ENCODE data around the gene VDAC2.

Gene VDAC2

GRCh38 chr10:75207857-75208144 lies 2.8 kb upstream of the VDAC2 start:
- no peak overlapping the region for H3K4me3 ChIP-seq (replicated peaks in 1 of 2; ENCODE audit: low read depth in 2 of 2, low read length in 2 of 2)
- TF ChIP-seq, protein P1, sequence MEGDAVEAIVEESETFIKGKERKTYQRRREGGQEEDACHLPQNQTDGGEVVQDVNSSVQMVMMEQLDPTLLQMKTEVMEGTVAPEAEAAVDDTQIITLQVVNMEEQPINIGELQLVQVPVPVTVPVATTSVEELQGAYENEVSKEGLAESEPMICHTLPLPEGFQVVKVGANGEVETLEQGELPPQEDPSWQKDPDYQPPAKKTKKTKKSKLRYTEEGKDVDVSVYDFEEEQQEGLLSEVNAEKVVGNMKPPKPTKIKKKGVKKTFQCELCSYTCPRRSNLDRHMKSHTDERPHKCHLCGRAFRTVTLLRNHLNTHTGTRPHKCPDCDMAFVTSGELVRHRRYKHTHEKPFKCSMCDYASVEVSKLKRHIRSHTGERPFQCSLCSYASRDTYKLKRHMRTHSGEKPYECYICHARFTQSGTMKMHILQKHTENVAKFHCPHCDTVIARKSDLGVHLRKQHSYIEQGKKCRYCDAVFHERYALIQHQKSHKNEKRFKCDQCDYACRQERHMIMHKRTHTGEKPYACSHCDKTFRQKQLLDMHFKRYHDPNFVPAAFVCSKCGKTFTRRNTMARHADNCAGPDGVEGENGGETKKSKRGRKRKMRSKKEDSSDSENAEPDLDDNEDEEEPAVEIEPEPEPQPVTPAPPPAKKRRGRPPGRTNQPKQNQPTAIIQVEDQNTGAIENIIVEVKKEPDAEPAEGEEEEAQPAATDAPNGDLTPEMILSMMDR (IDR thresholded peaks at IDR 0.05; ENCODE audit: low read depth, low read length): no peak
- no peak for DNase-seq (ENCODE audit: low read depth in 2 of 2)

DNA sequence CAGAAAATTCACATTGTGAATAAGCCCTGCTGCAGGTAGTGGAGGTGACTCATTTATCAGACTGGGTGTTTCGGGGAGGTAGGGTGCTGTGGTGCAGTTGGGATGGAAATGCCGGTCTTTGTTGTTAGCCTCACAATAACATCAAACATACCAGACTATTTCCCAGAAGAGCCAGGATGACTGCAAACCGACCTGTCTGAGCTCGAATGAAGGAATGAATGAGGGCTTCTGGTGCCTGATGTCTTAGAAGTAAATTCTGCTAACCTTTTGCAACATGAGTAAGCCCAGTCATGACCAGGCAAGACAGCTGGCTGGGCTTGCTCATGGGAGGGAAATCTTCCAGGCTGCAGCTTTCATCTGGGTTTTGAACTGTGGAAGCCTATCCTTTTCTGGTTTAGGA lies 2.4 kb upstream of the VDAC2 start:
- TF ChIP-seq, protein P1 (IDR thresholded peaks at IDR 0.05; ENCODE audit: low read depth, low read length): no peak
- peak; percentile 62 to 76 for DNase-seq (ENCODE audit: low read depth in 2 of 2)
- no peak overlapping the region for H3K4me3 ChIP-seq (replicated peaks in 1 of 2; ENCODE audit: low read depth in 2 of 2, low read length in 2 of 2)

DNA sequence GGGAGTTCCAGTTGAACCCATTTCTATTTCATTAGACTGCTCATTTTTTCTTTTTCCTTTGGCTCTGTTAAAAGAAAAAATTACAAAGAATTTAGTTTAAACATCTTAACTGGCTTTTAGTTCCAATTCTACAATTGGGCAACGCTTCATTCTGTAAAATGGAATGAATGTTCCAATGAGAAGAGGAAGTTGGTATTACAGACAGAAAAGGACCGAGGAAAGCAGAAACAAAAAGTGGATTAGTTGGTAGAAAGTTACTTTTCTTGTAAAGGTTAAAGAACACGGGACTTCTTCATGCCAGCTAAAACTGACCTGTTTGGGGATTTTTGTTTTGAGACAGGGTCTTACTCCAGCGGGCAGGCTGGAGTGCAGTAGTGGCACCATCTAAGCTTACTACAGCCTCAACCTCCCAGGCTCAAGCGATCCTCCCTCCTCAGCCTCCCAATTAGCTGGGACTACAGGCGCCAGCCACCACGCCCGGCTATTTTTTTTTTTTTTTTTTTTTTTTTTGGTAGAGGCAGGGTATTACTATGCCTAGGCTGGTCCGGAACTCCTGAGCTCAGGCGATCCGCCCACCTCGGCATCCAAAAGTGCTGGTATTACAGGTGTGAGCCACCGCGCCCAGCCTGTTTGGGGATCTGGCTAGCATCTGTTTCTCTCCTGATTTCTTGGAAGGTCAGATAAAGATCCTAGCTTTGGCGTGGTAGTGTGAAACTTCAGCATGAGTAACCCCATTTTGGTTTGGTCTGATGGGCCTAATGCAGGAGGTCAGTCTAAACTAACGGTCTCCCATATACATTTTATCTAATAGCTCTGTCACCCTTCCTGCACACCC lies 1.3 kb upstream of the VDAC2 start:
- TF ChIP-seq, protein P1 (IDR thresholded peaks at IDR 0.05; ENCODE audit: low read depth, low read length): no peak
- no peak for DNase-seq (ENCODE audit: low read depth in 2 of 2)
- H3K4me3 ChIP-seq (replicated peaks in 1 of 2; ENCODE audit: low read depth in 2 of 2, low read length in 2 of 2): peak overlapping the region; percentile 90 to 91

- TF ChIP-seq, protein P1 (IDR thresholded peaks at IDR 0.05; ENCODE audit: low read depth, low read length): no peak
- peak overlapping the region; percentile 90 to 91 for H3K4me3 ChIP-seq (replicated peaks in 1 of 2; ENCODE audit: low read depth in 2 of 2, low read length in 2 of 2)
- DNase-seq (ENCODE audit: low read depth in 2 of 2): peak; percentile 78 to 90
Measured at GRCh38 chr10:75209921-75210281, 695 bp upstream of the VDAC2 start.

GRCh38 chr10:75211007-75211691 lies 553 bp downstream of the VDAC2 start:
- TF ChIP-seq, protein P1 (IDR thresholded peaks at IDR 0.05; ENCODE audit: low read depth, low read length): no peak
- DNase-seq (ENCODE audit: low read depth in 2 of 2): peak; percentile 55 to 78
- peak overlapping the region; percentile 90 to 91 for H3K4me3 ChIP-seq (replicated peaks in 1 of 2; ENCODE audit: low read depth in 2 of 2, low read length in 2 of 2)

- TF ChIP-seq, protein P1 (IDR thresholded peaks at IDR 0.05; ENCODE audit: low read depth, low read length): no peak
- peak overlapping the region in 1 of 2 donors; percentile 91 for H3K4me3 ChIP-seq (replicated peaks in 1 of 2; ENCODE audit: low read depth in 2 of 2, low read length in 2 of 2)
- no peak for DNase-seq (ENCODE audit: low read depth in 2 of 2)
Measured at GRCh38 chr10:75212343-75212742, 1.7 kb downstream of the VDAC2 start.
